SJSA1 (cell line): ENCODE measurements around the gene DNASE1L1. TPM values are rescaled to one million over a fixed set of nuclear protein-coding genes. Genes with fewer than 3 reads are reported as not detected.

Experiments
- DNase-seq, 2 experiments: peaks; one replicate each; pipeline ENCODE4 v3.0.0-alpha.2; 2015 to 2020; ENCODE audit warnings: low spot score in 2 of 2, low read depth in 1 of 2
- H3K27ac ChIP-seq: fragments of 250-450 bp; sonication (Bioruptor Pico); 2 replicates; pipeline ENCODE4 v1.5.1; 2020; ENCODE audit warnings: mild to moderate bottlenecking, moderate library complexity
- H3K27me3 ChIP-seq: fragments of 250-450 bp; sonication (Bioruptor Pico); replicated peaks from 2 replicates; pipeline ENCODE4 v1.5.1; 2020; ENCODE audit warnings: mild to moderate bottlenecking, moderate library complexity
- H3K36me3 ChIP-seq: fragments of 250-450 bp; sonication (Bioruptor Pico); 2 replicates; pipeline ENCODE4 v1.5.1; 2020; ENCODE audit warnings: mild to moderate bottlenecking
- H3K4me1 ChIP-seq: fragments of 250-450 bp; sonication (Bioruptor Pico); replicated peaks from 2 replicates; pipeline ENCODE4 v1.6.1; 2021; ENCODE audit warnings: mild to moderate bottlenecking
- H3K4me3 ChIP-seq: fragments of 250-450 bp; sonication (Bioruptor Pico); 2 replicates; pipeline ENCODE4 v1.5.1; 2020; ENCODE audit warnings: mild to moderate bottlenecking
- H3K9me3 ChIP-seq: fragments of 250-450 bp; sonication (Bioruptor Pico); replicated peaks from 2 replicates; pipeline ENCODE4 v1.5.1; 2020; ENCODE audit warnings: mild to moderate bottlenecking
- total RNA-seq: library from RNA; depleted of rRNA; stranded (reverse); fragments of >200 nt; shearing (Covaris generic); gene quantifications from 2 replicates; pipeline ENCODE4 v1.2.3, GENCODE V29; 2014; rRNA removed

DNASE1L1 gene
- total RNA-seq, 1 experiment from 2014 or later = 41.8 TPM

GRCh38 chrX:154356596-154356995, 52.5 kb downstream of the DNASE1L1 start:
- Histone ChIP-seq H3K27ac (no peak overlapping the region), H3K9me3 (no peaks in the 10 kb centered on the region), H3K4me1 (peaks cover 10% of the 10 kb centered on the region), H3K27me3 (no peaks in the 10 kb centered on the region), H3K36me3 (peaks cover 98% of the 10 kb centered on the region), H3K4me3 (no peak overlapping the region)
- no peak for DNase-seq

GRCh38 chrX:154355776-154356140, 53.3 kb downstream of the DNASE1L1 start:
- H3K9me3 ChIP-seq = no peaks in the 10 kb centered on the region
- peaks cover 100% of the 10 kb centered on the region for H3K36me3 ChIP-seq
- H3K4me1 ChIP-seq = peaks cover 14% of the 10 kb centered on the region
- no peak overlapping the region for H3K27ac ChIP-seq
- DNase-seq = no peak
- H3K27me3 ChIP-seq = no peaks in the 10 kb centered on the region
- no peak overlapping the region for H3K4me3 ChIP-seq

DNA sequence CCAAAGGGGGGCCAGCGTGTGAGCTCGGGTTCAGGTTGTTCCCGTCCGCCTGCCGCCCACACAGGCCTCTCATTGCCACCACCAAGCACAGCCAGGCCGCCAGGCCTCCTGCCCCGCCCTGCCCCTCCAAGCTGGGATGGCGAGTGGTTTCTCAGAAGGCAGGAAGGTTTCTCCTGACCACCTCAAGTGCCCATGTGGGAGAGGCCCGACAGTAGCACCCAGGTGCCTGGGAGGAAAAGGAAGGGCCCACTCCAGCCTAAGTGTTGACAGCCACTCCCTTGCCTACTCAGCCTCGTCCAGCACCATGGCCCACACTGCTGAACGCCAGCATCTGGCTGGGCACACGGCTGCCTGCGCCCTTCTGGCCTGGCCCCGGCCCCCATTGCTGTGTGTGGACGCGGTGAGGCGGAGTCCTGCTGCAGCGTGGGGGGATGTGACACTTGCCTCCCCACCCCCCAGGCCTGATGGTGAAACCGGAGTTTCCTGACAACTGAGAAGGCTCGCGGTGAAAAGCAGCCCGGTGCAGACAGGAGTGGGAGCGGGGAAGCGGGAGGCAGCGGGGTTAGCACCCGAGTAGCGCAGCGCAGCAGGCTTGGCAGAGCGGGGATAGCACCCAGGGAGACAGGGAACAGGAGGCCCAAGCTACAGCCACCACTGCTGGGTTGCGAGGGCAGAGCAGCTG, 53.8 kb downstream of the DNASE1L1 start:
- no peak overlapping the region for H3K27ac ChIP-seq
- no peak for DNase-seq

DNA sequence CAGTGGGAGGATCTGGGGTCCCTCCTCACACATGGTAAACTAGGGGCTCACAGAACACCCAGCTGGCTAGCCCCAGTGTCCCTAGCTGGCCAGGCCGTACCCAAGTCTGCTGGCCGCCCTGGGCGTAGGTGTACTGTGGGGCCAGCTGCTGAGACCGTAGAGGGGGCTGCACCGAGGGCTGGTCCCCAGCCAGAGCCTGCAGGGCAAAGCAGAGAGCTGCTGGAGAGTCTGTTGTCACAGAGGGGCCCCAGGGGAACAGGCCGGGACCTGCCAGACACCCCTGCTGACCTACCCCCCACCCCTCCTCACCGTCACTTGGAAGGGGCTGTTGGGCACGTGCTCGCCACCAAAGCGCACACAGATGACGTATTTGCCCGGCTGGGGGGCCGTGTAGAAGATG, 54.5 kb downstream of the DNASE1L1 start:
- Histone ChIP-seq H3K4me1 (peaks cover 20% of the 10 kb centered on the region), H3K27me3 (no peaks in the 10 kb centered on the region), H3K4me3 (no peak overlapping the region), H3K36me3 (peaks cover 100% of the 10 kb centered on the region), H3K9me3 (no peaks in the 10 kb centered on the region), H3K27ac (no peak overlapping the region)
- DNase-seq = no peak

More for the DNA sequence above, 53.8 kb downstream of the DNASE1L1 start:
- H3K9me3 ChIP-seq = no peaks in the 10 kb centered on the region
- no peak overlapping the region for H3K4me3 ChIP-seq
- H3K27me3 ChIP-seq = no peaks in the 10 kb centered on the region
- H3K36me3 ChIP-seq = peaks cover 100% of the 10 kb centered on the region
- H3K4me1 ChIP-seq = peaks cover 14% of the 10 kb centered on the region

DNA sequence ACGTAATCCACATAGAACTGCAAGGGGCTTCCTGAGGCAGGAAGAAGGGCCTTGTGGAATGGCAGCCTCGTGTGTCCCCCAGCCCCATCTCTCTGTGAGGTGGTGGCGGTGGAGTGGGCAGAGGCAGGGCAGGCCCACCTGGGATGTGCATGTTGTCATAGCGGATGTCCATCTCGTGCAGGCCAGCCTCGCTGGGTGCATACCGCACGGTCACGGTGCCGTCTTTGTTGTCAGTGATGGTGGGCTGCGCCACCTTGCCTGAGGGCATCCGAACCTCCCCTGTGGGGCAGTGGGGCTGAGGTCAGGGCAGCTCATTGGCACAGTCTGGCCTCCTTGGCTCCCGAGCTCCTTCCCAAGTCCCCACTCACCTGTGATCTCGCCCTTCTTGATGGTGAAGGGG, 55.0 kb downstream of the DNASE1L1 start:
- Histone ChIP-seq H3K4me1 (peaks cover 25% of the 10 kb centered on the region), H3K27ac (no peak overlapping the region), H3K4me3 (no peak overlapping the region), H3K27me3 (no peaks in the 10 kb centered on the region), H3K9me3 (no peaks in the 10 kb centered on the region), H3K36me3 (peaks cover 100% of the 10 kb centered on the region)
- DNase-seq = no peak

DNA sequence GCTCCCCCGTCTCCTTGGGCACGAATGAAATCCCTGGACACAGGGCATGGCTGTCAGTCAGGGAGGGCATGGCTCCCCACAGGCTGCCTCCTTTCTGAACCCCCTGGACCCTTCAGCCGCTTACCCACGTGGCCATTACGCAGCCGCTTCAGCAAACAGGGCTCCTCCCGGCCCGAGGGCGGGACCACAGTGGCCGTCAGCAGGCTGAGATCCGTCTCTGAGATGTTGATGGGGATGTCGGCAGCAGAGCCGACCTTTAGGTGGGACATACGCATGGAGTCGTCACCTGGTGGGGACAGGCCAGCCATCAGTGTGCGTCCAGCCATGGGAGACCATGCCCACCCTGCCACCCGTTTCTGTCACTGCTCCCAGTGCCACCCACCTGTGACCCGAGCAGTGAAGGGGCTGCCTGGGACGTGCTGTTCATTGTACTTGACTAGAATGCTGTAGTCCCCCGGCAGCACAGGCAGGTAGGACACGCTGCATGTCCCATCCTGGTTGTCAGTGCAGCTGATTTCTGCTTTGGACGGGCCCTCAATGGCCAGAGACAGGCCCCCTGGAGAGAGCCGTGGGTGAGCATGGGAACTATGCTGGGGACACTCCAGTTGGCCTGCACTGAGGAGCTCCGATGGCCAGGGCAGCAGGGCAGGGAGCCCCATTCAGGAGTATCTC, 55.7 kb downstream of the DNASE1L1 start:
- H3K27ac ChIP-seq = no peak overlapping the region
- H3K36me3 ChIP-seq = peaks cover 100% of the 10 kb centered on the region
- H3K4me3 ChIP-seq = no peak overlapping the region
- no peaks in the 10 kb centered on the region for H3K27me3 ChIP-seq
- peaks cover 32% of the 10 kb centered on the region for H3K4me1 ChIP-seq
- H3K9me3 ChIP-seq = no peaks in the 10 kb centered on the region
- DNase-seq = no peak

DNA sequence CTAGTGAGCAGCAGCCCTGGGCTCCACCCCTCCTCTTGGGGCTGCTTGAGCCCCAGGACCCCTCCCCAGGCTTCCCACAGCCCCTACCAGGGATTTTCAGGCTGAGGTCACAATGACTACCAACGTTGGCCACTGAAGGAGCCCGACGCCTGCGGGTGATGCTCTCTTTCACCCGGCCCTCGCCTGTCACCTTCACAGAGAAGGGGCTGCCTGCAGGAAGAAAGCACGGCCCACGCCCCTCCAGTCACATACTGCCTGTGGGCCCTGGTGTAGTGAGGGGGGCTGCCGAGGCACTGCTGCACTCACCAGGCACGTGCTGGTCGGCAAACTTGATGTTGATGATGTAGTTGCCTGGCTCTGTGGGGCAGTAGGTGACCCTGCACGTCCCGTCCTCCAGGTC, 56.6 kb downstream of the DNASE1L1 start:
- no peak for DNase-seq

DNA sequence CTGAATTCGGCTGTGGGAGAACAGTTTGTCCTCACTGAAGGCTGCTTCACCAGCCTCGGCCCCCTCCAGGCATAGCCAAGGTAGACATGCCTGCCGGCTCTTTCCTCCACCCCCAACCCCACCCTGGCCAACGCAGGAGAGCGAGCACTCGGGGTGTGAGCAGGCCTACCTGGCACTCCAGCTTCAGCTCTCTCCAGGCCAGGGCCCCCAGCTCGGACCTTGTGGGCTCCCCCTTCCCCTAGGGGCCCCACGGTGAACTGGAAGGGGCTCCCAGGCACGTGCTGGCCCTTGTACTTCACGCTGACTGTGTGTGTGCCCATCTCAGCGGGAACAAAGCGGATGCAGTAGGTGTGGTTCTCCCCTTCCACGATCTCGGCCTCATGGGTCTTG, 57.0 kb downstream of the DNASE1L1 start:
- DNase-seq = no peak
- H3K27ac ChIP-seq = no peak overlapping the region
- no peaks in the 10 kb centered on the region for H3K27me3 ChIP-seq
- H3K36me3 ChIP-seq = peaks cover 91% of the 10 kb centered on the region
- H3K4me3 ChIP-seq = no peak overlapping the region
- no peaks in the 10 kb centered on the region; the same call in 1 of the 2 replicates for H3K9me3 ChIP-seq
- H3K4me1 ChIP-seq = peaks cover 43% of the 10 kb centered on the region

More for the DNA sequence above, 56.6 kb downstream of the DNASE1L1 start:
- Histone ChIP-seq H3K27me3 (no peaks in the 10 kb centered on the region), H3K36me3 (peaks cover 96% of the 10 kb centered on the region), H3K4me1 (peaks cover 38% of the 10 kb centered on the region), H3K27ac (no peak overlapping the region), H3K4me3 (no peak overlapping the region), H3K9me3 (no peaks in the 10 kb centered on the region)

Other genes with a start within 250 kb of the DNASE1L1 start
- gene OPN1MW, start 226.7 kb downstream of the DNASE1L1 start, total RNA-seq = not detected in 2 replicates
- gene OPN1MW2, start 189.5 kb downstream of the DNASE1L1 start, total RNA-seq = not detected in 2 replicates
- not detected in 2 replicates for gene OPN1MW3, start 151.7 kb downstream of the DNASE1L1 start, total RNA-seq
- not detected in 2 replicates for gene TEX28, start 114.1 kb downstream of the DNASE1L1 start, total RNA-seq
- gene TKTL1, start 113.5 kb downstream of the DNASE1L1 start, total RNA-seq = not detected in 2 replicates
- 918 and 1,686 TPM in 2 replicates for gene FLNA, start 34.6 kb downstream of the DNASE1L1 start, total RNA-seq
- 17.7 and 42.3 TPM in 2 replicates for gene EMD, start 30.0 kb downstream of the DNASE1L1 start, total RNA-seq
- gene RPL10, start 10.9 kb downstream of the DNASE1L1 start, total RNA-seq = 1,843 and 4,201 TPM in 2 replicates
- 11.3 and 17.7 TPM in 2 replicates for gene TAFAZZIN, start 2.3 kb upstream of the DNASE1L1 start, total RNA-seq
- gene ATP6AP1, start 19.4 kb upstream of the DNASE1L1 start, total RNA-seq = 62.4 and 67.8 TPM in 2 replicates
- gene GDI1, start 27.9 kb upstream of the DNASE1L1 start, total RNA-seq = 178 and 208 TPM in 2 replicates
- gene FAM50A, start 34.9 kb upstream of the DNASE1L1 start, total RNA-seq = 54.3 and 70.5 TPM in 2 replicates
- 0.32 and 0.47 TPM in 2 replicates for gene PLXNA3, start 49.0 kb upstream of the DNASE1L1 start, total RNA-seq
- 42.5 and 47.7 TPM in 2 replicates for gene LAGE3, start 70.0 kb upstream of the DNASE1L1 start, total RNA-seq
- 23.7 and 39.1 TPM in 2 replicates for gene UBL4A, start 77.4 kb upstream of the DNASE1L1 start, total RNA-seq
- 10.1 and 19.9 TPM in 2 replicates for gene SLC10A3, start 81.4 kb upstream of the DNASE1L1 start, total RNA-seq
- 19.6 and 28.8 TPM in 2 replicates for gene FAM3A, start 107.0 kb upstream of the DNASE1L1 start, total RNA-seq
- gene G6PD, start 137.6 kb upstream of the DNASE1L1 start, total RNA-seq = 32.6 and 52.7 TPM in 2 replicates
- 20.6 and 24.2 TPM in 2 replicates for gene IKBKG, start 138.4 kb upstream of the DNASE1L1 start, total RNA-seq
- gene CTAG1A, start 175.9 kb upstream of the DNASE1L1 start, total RNA-seq = not detected in 2 replicates
- not detected in 2 replicates for gene CTAG1B, start 210.0 kb upstream of the DNASE1L1 start, total RNA-seq
- not detected in 2 replicates for gene CTAG2, start 244.3 kb upstream of the DNASE1L1 start, total RNA-seq